GM18499 (cell line): ENCODE data around the gene AMZ1.

Experiments
- ATAC-seq: cut with Tn5 transposase; IDR thresholded peaks from one replicate; pipeline ENCODE4 v1.9.1; 2021; ENCODE audit warnings: moderate number of reproducible peaks; ENCODE audit not compliant: insufficient read depth, unreplicated experiment

The AMZ1 gene

GRCh38 chr7:2761801-2762497 lies 73.9 kb downstream of the AMZ1 start:
- ATAC-seq = no peak

GRCh38 chr7:2763597-2763996 lies 75.6 kb downstream of the AMZ1 start:
- ATAC-seq = no peak

GRCh38 chr7:2764621-2765020 lies 76.6 kb downstream of the AMZ1 start:
- no peak for ATAC-seq
